ENCODE results near the gene SSB.
"Not testable (repeated sequence)": the region's sequence is repeated elsewhere in the genome, so short reads cannot be mapped to it uniquely, and the experiment has no call there.

The SSB gene

GRCh38 chr2:169798718-169799592 is at the start of gene SSB:
Gene SSB (plus strand): TSS chr2:169798871. CDS start chr2:169800961, 2,090 bp downstream.
- peak; percentile 31 to 69 for DNase-seq

- no peak for DNase-seq
Observed at GRCh38 chr2:169752752-169753151, 45.9 kb upstream of the SSB start.

- DNase-seq = no peak
Observed at GRCh38 chr2:169755083-169755870, 43.4 kb upstream of the SSB start.

GRCh38 chr2:169756342-169756741 is 42.3 kb upstream of the SSB start:
- no peak for DNase-seq

GRCh38 chr2:169757356-169757755 is 41.3 kb upstream of the SSB start:
- no peak for DNase-seq

- DNase-seq = no peak
Observed at GRCh38 chr2:169757778-169758177, 40.9 kb upstream of the SSB start.

- DNase-seq = no peak
Observed at GRCh38 chr2:169759987-169760386, 38.7 kb upstream of the SSB start.

GRCh38 chr2:169760798-169761197 is 37.9 kb upstream of the SSB start:
- DNase-seq = not testable (repeated sequence)

GRCh38 chr2:169761251-169761969 is 37.3 kb upstream of the SSB start:
- no peak for DNase-seq

GRCh38 chr2:169761970-169762292 is 36.7 kb upstream of the SSB start:
- no peak for DNase-seq

- no peak for DNase-seq
Observed at GRCh38 chr2:169765523-169765922, 33.1 kb upstream of the SSB start.

GRCh38 chr2:169767243-169767888 is 31.3 kb upstream of the SSB start:
- no peak for DNase-seq

GRCh38 chr2:169768262-169768995 is 30.2 kb upstream of the SSB start:
- DNase-seq = no peak

GRCh38 chr2:169771021-169771420 is 27.6 kb upstream of the SSB start:
- no peak for DNase-seq

GRCh38 chr2:169771612-169772011 is 27.1 kb upstream of the SSB start:
- no peak for DNase-seq

- DNase-seq = no peak
Observed at GRCh38 chr2:169772651-169773050, 26.0 kb upstream of the SSB start.

GRCh38 chr2:169775354-169775753 is 23.3 kb upstream of the SSB start:
- DNase-seq = no peak

- no peak for DNase-seq
Observed at GRCh38 chr2:169775765-169776164, 22.9 kb upstream of the SSB start.

GRCh38 chr2:169776252-169776761 is 22.4 kb upstream of the SSB start:
- no peak for DNase-seq

- DNase-seq = no peak
Observed at GRCh38 chr2:169778446-169778845, 20.2 kb upstream of the SSB start.

- DNase-seq = no peak
Observed at GRCh38 chr2:169781249-169782013, 17.2 kb upstream of the SSB start.
